Left colon (tissue), 2 donors: ENCODE results near the gene SLC7A14. TPM values are rescaled to one million over a fixed set of nuclear protein-coding genes. Genes with fewer than 3 reads are reported as not detected.
"Not testable (repeated sequence)": the region's sequence is repeated elsewhere in the genome, so short reads cannot be mapped to it uniquely, and the experiment has no call there.

Experiments used
- ATAC-seq: fragments of 200-7000 bp; cut with Tn5 transposase; one replicate; pipeline ENCODE4 v1.9.1; 2020; ENCODE audit warnings: mild to moderate bottlenecking, moderate library complexity
- DNase-seq, 2 donors: peaks; one replicate each; pipeline ENCODE4 v3.0.0-alpha.2; 2020
- intact Hi-C, 2 donors: fragments of 100-400 bp; cut with DNase I in 1 of 2; cut with micrococcal nuclease in 1 of 2; formaldehyde crosslinking; loops; one replicate each; pipeline versions ENCODE4 v1.11.2 to v1.14.0; 2022; cut with DNase I, micrococcal nuclease
- total RNA-seq, 2 donors: library from RNA; stranded (reverse); fragmentation: NEBNext Ultra II Directional; extraction: Animal tissue kit (Norgen Biotek cat#: 25700); gene quantifications; one replicate each; pipeline ENCODE4 v1.2.1, GENCODE V29; 2021
- donor health status: DM: no; HTN: no; CAD: no.
- donor health status: DM: yes; HTN: yes; CAD: no.

Gene SLC7A14
- total RNA-seq, 2 donors from 2014 or later: 0.15 to 0.34 TPM

DNA sequence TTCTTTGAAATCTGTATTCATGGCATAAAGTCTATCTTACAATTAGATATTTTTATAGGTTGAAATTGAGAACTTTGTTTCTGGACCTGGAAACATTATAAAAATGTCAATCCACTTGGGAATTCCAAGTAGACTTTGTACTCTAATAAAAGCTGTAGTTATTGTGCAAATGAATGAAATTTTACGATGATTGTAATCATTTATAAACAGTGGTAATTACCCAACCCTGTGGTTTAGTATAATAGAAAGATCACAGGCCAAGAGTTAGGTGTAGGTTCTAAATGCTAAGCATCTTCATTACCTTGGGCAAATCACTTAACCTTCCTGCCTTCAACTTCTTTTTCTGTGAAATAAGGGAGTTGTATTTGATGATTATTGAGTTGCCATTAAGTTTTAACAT, 13.2 kb upstream of the SLC7A14 start:
- DNase-seq (no peak), ATAC-seq (peak; percentile 91)
- intact Hi-C loops: no loop called here

DNA sequence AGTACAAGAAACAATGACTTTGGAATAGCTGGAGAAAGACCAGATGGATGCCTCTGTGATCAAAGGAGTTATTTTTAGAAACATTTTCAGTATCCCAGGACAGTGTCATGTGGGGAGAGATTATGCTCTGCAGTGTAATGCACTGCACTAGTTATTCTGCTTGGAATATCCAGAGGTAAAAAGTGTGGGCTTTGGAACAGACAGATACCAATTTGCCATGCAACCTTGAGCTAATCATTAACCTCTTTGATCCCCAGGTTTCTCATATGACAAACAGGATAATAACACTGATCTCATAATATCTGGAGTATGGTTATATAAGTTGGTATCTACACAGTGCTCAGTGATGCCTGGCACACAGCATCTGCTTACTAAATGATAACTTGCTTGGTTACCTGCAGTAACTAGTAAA, 12.2 kb upstream of the SLC7A14 start:
- ATAC-seq: peak; percentile 77
- DNase-seq: no peak
- intact Hi-C loops: no loop called here

DNA sequence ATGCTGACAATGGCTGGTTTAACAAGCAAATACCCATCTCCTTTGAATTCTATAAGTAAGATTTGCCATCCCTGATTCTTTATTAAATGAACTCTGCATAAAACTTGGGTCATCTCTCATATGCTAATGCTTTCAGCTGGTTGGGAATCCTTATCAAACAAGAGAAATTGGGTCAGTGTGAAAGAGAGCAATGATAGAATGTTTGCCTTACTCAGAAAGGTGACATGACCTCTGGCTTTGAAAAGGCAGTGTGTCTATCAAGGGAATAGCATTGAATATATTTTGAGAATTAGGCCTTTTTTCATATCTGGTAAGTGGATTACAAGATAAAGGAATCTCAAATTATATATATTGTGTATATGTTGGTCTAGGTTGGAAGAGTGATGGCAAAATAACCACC, 8.7 kb upstream of the SLC7A14 start:
- DNase-seq (no peak), ATAC-seq (no peak)
- intact Hi-C loops: no loop called here

DNA sequence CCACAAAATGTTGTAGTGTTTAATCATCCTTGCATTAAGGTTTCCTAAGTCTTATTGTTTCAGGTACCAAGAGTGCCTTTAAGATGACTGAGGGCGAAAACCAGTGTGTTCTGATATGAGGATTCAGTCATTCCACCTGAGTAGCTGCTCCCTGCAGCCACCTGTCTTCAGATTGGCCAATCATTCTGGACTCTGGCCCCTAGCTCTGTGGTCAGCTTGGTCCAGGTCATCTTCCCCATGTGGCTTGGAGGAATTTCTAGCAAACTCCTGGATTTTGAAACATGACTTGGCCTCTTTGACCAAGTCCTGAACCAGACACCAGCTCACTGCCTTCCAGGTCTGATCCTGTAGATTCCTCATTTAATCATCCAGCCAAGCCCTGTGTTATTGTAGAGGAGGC, 7.8 kb upstream of the SLC7A14 start:
- intact Hi-C loops: no loop called here
- no peak for ATAC-seq
- no peak for DNase-seq

DNA sequence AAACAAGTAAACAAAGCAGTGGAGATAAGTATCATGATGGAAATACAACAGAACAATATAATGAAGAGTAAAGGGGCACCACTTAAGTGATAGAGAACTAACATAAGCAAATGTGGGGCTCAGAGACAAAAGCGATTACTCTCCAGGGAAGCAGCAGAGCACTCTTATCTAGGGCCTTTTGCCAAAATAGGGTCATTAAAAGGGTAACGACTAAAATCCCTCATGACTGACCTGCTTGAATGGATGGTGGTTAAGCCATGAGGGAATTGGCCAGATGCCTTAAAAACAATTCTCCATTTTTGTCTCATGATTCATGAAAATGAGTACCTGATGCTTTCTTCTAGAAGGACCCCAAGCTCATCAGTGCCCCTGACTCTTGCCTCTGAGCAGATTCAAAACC, 3.2 kb upstream of the SLC7A14 start:
- ATAC-seq: no peak
- no peak for DNase-seq
- intact Hi-C loops: no loop called here

DNA sequence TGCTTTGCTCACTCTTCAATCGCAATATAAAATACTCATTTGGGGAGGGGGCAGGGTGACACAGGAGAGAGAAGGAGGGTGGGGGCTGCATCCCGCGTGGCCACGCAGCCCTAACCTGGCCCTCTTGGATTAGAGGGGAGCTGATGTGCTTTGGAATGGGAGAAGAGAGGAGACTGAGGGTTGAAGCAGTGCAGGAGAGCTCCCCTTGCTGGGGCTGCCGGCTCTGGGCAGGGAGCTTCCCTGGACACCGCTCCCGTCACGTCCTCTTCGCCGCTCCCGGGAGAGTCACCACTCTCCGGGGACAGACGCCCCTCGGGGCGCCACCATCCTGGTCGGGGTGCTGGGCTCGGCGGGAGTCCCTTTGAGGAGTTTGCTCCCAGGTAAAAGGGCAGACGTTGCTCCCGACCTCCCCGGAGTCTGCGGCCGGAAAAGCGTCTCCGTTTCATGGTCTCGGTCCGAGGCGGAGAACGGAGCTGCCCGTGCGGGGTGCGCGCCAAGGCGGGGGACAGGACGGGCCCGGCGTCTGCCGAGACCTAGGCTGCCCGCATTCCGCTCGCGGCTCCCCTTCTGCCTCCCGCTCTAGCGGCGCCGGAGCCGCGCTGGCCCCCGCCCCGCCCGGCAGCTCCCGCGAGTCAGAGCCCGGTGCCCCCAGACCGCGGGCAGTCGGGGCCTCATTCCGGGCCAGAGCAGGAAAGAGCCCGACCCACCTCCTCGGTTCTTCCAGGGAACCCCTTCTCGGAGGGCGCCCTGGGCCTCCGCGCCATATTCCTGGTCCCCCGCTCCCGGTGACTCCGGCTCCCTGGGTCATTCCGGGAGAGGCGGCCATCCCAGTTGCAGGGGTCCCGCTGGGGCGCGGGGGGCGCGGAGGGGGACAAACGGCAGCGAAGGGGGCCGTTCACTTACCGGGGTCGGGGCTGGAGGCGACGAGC, 603 bp downstream of the SLC7A14 start:
- intact Hi-C loops: no loop called here
- DNase-seq: no peak

DNA sequence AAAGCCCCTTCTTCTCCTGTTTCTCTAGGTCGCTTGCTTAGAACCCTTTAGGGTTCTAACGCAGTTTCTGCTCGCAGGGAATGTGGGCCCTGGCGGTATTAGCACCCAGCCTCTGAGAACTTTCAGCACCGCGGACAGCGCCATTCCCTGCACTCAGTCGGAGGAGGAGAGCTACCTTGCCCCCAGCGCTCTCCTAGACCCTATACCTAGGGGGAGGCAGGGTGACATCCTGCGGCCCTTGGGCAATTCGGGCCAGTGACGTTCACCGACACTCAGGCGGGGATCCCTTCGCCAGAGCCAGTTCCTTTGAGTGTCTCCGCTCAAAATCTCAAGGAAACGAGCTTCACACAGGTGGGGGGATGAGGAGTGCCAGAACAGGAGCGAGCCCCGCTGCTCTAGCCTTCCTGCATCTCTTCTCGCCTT, 1.3 kb downstream of the SLC7A14 start:
- DNase-seq (peak; percentile 35 to 79), ATAC-seq (peak; percentile 71)
- intact Hi-C loops: no loop called here

More for the DNA sequence above, 603 bp downstream of the SLC7A14 start:
- ATAC-seq: no peak

DNA sequence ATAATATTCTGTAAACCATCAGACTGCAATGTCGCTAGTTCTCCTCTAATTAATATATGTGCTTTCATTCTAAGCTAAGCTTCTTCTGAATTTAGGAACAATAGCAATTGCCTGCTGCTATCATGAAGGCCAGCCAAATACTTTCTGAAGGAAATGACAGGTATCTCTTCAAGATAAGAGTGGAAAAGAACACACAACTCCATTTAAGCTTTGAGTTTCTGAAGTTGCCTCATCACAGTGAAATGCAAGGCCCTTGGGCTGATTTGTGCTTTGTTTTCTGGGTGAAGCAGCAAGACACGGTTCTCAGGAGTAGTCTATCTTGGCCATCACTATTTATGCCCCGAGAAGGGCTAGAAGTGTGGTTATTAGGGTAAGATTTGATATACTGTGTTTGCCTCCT, 6.2 kb downstream of the SLC7A14 start:
- intact Hi-C loops: no loop called here
- ATAC-seq: no peak
- DNase-seq: no peak

DNA sequence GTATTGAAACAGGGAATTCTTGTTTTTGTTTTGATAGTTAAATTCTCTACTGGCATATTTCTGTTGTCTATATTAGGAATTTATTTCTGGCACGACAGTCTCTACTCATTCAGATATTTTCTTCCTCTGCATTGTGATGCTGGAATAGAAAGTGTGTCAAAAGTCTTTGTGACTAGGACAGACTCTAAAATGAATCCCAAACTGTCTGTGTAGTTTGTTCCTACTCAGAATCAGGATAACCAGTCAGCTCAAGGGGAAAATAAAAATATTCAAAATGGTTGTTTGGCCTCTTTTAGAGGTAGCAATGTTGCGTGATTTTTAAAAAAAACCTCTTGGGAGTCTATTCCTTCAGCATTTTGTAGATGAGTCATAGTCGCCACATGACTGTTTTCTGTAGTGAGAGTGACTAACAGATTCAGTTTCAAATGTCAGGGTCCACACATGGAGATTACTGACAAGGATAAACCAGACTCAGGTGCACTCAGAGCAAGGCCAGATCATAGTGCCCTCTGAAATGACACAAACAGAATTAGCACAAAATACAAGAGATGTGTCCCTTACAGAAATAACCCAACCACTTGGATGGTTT, 13.1 kb downstream of the SLC7A14 start:
- intact Hi-C loops: no loop called here

DNA sequence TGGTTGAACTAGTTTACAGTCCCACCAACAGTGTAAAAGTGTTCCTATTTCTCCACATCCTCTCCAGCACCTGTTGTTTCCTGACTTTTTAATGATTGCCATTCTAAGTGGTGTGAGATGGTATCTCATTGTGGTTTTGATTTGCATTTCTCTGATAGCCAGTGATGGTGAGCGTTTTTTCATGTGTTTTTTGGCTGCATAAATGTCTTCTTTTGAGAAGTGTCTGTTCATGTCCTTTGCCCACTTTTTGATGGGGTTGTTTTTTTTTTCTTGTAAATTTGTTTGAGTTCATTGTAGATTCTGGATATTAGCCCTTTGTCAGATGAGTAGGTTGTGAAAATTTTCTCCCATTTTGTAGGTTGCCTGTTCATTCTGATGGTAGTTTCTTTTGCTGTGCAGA, 18.3 kb downstream of the SLC7A14 start:
- intact Hi-C loops, DNase-seq, ATAC-seq: not testable (repeated sequence)

More for the DNA sequence above, 13.1 kb downstream of the SLC7A14 start:
- no peak for DNase-seq
- no peak for ATAC-seq

DNA sequence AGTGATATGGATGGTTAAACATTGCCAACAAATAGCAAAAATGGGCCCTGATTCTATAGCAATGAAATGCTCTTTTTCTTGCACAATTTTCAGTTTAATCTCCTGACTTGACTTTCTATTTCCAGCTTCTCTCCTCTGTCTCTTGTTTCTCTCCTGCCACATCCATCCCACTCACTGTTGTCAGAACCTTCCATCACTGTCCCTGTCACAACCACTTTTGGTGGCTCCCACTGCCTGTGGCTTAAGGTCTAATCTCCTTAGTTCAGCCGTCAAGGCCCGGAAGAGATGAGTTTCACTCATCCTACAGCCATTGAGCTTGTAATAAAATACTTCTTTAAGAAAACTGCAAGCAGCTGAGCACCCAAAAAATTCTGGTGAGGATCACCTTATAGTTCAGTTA, 19.5 kb downstream of the SLC7A14 start:
- ATAC-seq (no peak), DNase-seq (no peak)
- intact Hi-C loops: no loop called here

DNA sequence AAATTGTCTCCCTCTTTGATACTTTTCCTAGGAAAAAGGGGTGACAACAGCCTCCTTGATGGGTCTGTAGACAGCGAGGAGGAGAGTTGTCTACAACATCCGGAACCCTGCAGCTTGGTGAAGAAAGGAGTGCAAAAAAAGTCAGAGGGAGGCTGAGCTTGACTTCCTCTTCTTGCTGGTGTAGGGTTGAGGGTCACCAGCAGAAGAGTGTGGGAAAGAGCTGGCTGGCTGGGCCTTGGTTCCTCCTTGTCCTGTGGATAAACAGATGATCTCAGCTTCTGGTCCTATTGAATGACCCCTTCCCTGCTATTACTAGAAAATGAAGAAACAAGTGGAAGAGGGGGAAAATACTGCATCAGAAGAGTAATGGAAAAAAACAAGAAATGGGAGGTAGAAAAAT, 20.4 kb downstream of the SLC7A14 start:
- intact Hi-C loops: no loop called here
- no peak for ATAC-seq
- DNase-seq: no peak

DNA sequence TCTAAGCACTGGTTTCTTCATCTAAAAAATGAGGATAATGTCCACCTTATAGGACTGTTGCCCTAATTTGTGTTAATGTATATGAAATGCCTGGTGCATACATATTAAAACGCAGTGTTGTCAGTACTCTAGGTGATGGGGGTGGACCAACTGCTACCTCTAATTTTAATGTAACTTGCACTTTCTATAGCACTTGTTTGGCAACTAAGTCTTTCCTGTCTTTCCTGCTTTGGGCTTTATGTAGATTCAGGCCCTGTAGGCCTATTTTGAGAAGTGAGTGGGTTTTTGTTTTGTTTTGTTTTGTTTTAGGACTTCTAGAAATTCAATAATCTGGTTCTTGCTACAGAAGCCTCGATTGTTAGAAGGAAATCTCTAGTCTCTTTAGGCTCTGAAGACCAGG, 21.2 kb downstream of the SLC7A14 start:
- ATAC-seq (no peak), DNase-seq (no peak)
- intact Hi-C loops: no loop called here

DNA sequence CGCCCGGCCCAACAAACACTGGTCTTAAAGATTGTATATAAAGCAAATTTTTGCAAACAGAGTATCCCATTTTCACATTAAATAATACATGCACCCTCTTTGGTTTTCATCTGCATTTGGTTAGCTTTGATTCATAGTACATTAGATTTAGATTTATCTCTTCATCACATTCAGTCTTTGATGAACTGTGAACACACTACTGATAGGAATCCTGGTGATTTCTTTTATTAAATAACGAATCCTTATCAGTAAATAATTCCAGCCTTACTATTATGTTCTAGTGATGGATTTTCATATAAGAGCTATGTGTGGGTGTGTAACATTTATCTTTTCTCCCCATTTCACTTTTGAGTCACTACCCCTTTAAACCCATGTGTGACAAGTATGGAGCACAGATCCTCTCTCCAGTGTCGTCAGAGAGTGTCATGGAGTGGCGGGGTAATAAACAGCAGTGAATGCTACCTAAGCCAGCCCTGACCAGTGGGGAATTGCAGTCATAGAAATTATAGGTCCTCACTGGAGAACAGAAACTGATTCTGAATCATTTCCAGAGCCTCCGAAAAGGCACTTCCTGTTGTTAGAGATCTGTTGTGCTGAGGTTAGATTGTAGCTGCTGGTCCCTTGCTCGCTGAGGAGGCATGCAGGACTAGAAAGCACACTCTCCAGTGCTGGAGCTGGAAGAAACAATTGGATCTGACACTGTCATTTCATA, 22.0 kb downstream of the SLC7A14 start:
- DNase-seq (no peak), ATAC-seq (peak; percentile 34)
- intact Hi-C loops: no loop called here

DNA sequence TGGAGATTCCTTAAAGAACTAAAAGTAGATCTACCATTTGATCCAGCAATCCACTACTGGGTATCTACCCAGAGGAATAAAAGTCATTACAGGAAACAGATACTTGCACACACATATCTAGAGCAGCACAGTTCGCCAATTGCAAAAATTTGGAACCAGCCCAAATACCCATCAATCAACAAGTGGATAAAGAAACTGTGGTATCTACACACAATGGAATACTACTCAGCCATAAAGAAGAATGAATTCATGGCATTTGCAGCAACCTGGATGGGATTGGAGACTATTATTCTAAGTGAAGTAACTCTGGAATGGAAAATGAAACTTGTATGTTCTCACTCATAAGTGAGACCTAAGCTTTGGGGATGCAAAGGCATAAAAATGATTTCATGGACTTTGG, 23.8 kb downstream of the SLC7A14 start:
- intact Hi-C loops: no loop called here
- ATAC-seq (no peak), DNase-seq (no peak)

DNA sequence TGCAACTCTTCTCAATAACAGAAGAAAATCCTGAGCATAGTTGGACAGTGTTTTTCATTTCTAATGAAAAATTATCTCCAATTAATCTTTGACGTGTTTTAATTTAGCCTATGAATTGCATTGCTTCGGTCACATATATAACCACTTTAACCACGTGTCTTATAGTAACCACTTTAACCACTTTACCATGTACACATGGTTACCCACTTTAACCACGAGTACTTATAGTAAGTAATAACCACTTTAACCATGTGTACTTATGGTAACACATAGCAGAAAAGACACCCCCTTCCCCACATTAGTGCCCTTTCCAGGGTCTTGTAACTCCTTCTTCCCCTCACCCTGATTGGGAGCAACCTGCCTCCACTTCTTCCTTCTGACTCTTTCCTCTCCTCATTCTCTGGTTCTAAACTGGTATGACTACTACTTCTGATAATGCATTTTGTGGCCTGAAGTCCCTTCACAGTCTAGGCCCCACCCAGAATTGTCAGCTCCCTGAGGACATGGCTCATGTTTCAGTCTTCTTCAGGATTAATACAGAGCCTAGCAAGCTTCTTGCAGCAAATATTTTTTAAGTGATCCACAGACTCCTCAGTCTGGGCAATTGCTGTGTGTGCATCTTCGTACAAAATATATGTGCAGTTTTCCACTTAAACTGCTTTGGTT, 25.0 kb downstream of the SLC7A14 start:
- ATAC-seq (no peak), DNase-seq (no peak)
- intact Hi-C loops: no loop called here

DNA sequence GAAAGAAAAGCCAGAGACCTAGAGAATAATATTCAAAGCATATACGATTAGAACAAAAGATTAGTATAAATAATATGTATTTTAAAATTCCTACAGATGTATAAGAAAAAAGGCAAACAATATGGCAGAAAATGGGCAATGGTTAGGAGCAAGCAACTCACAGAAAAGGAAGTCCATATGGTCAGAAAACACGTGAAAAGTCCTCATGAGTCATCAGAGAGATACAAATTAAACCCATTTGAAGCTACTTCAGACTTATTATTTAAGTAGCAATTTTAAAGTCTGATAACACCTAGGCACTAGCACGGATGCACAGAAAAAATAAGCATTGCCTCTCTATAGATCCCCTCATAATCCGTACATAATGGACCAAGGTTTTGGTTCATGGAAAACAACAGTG, 25.6 kb downstream of the SLC7A14 start:
- ATAC-seq (no peak), DNase-seq (no peak)
- intact Hi-C loops: no loop called here

DNA sequence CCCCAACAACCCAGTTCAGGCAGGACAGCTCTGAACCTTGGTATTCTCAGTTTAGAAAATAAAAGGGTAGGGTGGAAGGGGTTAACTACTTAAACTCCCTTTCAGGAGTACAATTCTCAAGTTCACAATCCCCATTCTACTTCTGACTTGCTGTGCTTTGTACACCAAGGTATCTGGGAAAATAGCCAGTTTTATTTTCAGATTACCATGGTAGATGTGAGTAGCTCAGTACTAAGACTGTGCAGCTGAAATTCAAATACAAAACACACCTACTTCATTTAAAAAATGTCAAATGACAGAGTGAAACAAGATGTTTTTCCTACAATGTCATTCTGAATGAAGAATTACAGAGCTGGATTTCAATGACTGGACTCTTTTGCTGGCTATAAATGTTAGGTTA, 27.4 kb downstream of the SLC7A14 start:
- DNase-seq: no peak
- no peak for ATAC-seq
- intact Hi-C loops: no loop called here

DNA sequence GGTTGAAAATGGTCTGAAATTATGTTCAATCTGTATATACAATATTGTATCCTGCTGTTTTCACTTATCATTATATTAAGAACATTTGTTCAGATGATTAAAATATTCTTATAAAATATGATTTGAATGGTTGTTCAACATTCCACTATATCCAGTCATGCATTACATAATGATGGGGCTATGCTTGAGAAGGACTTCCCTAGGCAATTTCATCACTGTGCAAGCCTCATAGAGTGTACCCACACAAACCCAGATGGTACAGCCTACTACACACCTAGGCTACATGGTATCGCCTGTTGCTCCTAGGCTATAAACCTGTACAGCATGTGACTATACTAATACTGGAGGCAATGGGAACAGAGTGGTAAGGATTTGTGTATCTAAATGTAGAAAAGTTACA, 30.5 kb downstream of the SLC7A14 start:
- intact Hi-C loops: no loop called here
- no peak for ATAC-seq
- DNase-seq: no peak
